GOT3 (cell line): ENCODE data around the gene COG1.

Experiments used
- DNase-seq: peaks from one replicate; lab custom pipeline; 2025; ENCODE audit warnings: mixed read lengths; lab: John Stamatoyannopoulos, UW

The COG1 gene

GRCh38 chr17:73168667-73169066 is 24.2 kb upstream of the COG1 start:
- DNase-seq, result no peak

- DNase-seq, result no peak
Observed at GRCh38 chr17:73170324-73170723, 22.5 kb upstream of the COG1 start.

- DNase-seq, result no peak
Observed at GRCh38 chr17:73172252-73172651, 20.6 kb upstream of the COG1 start.

- DNase-seq, result no peak
Observed at GRCh38 chr17:73174126-73174525, 18.7 kb upstream of the COG1 start.

GRCh38 chr17:73175962-73176565 is 16.8 kb upstream of the COG1 start:
- no peak for DNase-seq

GRCh38 chr17:73179387-73179786 is 13.5 kb upstream of the COG1 start:
- no peak for DNase-seq

- DNase-seq, result no peak
Observed at GRCh38 chr17:73179878-73180277, 13.0 kb upstream of the COG1 start.

- no peak for DNase-seq
Observed at GRCh38 chr17:73182616-73183310, 10.1 kb upstream of the COG1 start.

GRCh38 chr17:73184136-73184993 is 8.5 kb upstream of the COG1 start:
- no peak for DNase-seq

GRCh38 chr17:73186283-73187050 is 6.4 kb upstream of the COG1 start:
- no peak for DNase-seq

- no peak for DNase-seq
Observed at GRCh38 chr17:73187203-73187769, 5.6 kb upstream of the COG1 start.

- no peak for DNase-seq
Observed at GRCh38 chr17:73188011-73188410, 4.8 kb upstream of the COG1 start.

- DNase-seq, result no peak
Observed at GRCh38 chr17:73189417-73190099, 3.3 kb upstream of the COG1 start.

- no peak for DNase-seq
Observed at GRCh38 chr17:73191443-73192205, 1.2 kb upstream of the COG1 start.

GRCh38 chr17:73192206-73192893 is 505 bp upstream of the COG1 start:
- DNase-seq, result peak; percentile 29

GRCh38 chr17:73194514-73195222 is 1.8 kb downstream of the COG1 start:
- no peak for DNase-seq

GRCh38 chr17:73196500-73196899 is 3.6 kb downstream of the COG1 start:
- no peak for DNase-seq

GRCh38 chr17:73197161-73197560 is 4.3 kb downstream of the COG1 start:
- no peak for DNase-seq
